Measurements from ENCODE around the gene SMG7. TPM values are rescaled to one million over a fixed set of nuclear protein-coding genes. Genes with fewer than 3 reads are reported as not detected.

SMG7 gene
- total RNA-seq, 1 donor from 2014 or later, result 41.4 TPM

DNA sequence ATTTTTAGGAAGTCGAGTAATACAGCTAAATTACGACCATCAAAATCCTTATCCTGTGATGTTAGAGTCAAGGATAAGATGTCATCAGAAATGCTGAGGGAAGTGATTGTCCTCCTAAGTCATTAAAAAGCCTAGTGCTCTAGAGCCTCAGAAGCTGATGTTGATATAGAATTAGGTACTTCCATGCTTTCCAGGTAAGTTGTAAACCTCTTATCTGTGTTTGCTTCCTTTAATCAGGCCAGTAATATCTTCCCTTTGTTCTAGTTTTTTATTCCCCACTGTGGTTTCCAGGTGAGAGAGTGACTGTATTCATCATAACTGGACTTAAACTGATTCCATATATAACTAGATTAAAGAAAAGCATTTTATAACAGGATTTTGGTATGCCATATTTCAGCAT lies 44.4 kb downstream of the SMG7 start:
- peaks cover 20% of the 10 kb centered on the region for H3K4me1 Mint-ChIP-seq (ENCODE audit: unreplicated experiment)
- H3K27ac Mint-ChIP-seq (ENCODE audit: unreplicated experiment), result no peak overlapping the region
- peaks cover 21% of the 10 kb centered on the region for H3K36me3 Mint-ChIP-seq (ENCODE audit: unreplicated experiment)
- H3K4me3 Mint-ChIP-seq (ENCODE audit: unreplicated experiment), result no peak overlapping the region
- DNase-seq (ENCODE audit: extremely low spot score, unreplicated experiment), result no peak
- TF ChIP-seq CTCF (IDR thresholded peaks at IDR 0.05), result no peak
- H3K27me3 Mint-ChIP-seq (ENCODE audit: unreplicated experiment), result no peaks in the 10 kb centered on the region
- no peaks in the 10 kb centered on the region for H3K9me3 Mint-ChIP-seq (ENCODE audit: unreplicated experiment)

DNA sequence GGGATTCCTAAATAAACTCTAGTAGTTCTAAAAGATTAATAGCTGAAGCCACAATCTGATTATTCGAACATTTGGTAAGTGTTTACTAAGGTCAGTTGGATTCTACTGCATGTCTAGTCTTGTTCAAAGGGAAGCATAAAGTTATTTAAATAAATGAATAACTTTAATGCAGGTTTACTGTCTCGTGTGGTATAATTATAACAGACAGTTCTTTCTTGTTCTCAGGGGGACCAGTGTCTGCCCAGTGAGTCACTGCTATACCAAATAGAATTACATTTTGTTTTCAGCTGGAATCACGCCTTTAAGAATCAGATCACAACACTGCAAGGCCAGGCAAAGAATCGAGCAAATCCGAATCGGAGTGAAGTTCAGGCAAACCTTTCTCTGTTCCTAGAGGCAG lies 45.1 kb downstream of the SMG7 start:
- Mint-ChIP-seq H3K4me3 (ENCODE audit: unreplicated experiment) (no peak overlapping the region), H3K36me3 (ENCODE audit: unreplicated experiment) (peaks cover 24% of the 10 kb centered on the region), H3K9me3 (ENCODE audit: unreplicated experiment) (no peaks in the 10 kb centered on the region), H3K27ac (ENCODE audit: unreplicated experiment) (no peak overlapping the region), H3K27me3 (ENCODE audit: unreplicated experiment) (no peaks in the 10 kb centered on the region), H3K4me1 (ENCODE audit: unreplicated experiment) (peaks cover 20% of the 10 kb centered on the region)
- TF ChIP-seq CTCF (IDR thresholded peaks at IDR 0.05), result no peak
- DNase-seq (ENCODE audit: extremely low spot score, unreplicated experiment), result no peak

GRCh38 chr1:183520379-183520778 lies 48.1 kb downstream of the SMG7 start:
- H3K9me3 Mint-ChIP-seq (ENCODE audit: unreplicated experiment), result no peaks in the 10 kb centered on the region
- H3K4me1 Mint-ChIP-seq (ENCODE audit: unreplicated experiment), result peaks cover 6% of the 10 kb centered on the region
- H3K36me3 Mint-ChIP-seq (ENCODE audit: unreplicated experiment), result peaks cover 32% of the 10 kb centered on the region
- DNase-seq (ENCODE audit: extremely low spot score, unreplicated experiment), result no peak
- H3K27me3 Mint-ChIP-seq (ENCODE audit: unreplicated experiment), result no peaks in the 10 kb centered on the region
- TF ChIP-seq CTCF (IDR thresholded peaks at IDR 0.05), result no peak
- H3K4me3 Mint-ChIP-seq (ENCODE audit: unreplicated experiment), result no peak overlapping the region
- no peak overlapping the region for H3K27ac Mint-ChIP-seq (ENCODE audit: unreplicated experiment)

DNA sequence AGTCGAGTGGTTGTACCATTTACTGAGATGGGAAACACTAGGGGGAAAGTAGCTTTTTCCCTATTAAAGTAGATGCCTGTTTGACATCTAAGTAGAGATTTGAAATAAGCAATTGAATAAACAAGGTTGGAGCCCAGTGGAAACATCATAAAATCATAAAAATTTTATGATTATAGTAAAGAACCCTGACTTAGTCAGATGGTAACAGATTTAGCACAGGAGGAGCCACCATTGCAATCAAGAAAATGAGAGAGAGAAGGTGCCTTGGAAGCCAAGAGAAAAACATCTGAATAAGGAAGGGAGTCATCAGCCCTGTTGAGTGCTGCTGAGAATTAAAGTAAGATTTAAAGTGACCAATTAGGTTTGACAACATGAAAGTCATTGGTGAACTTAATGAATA lies 49.8 kb downstream of the SMG7 start:
- Mint-ChIP-seq H3K9me3 (ENCODE audit: unreplicated experiment) (no peaks in the 10 kb centered on the region), H3K36me3 (ENCODE audit: unreplicated experiment) (peaks cover 38% of the 10 kb centered on the region), H3K27me3 (ENCODE audit: unreplicated experiment) (no peaks in the 10 kb centered on the region), H3K27ac (ENCODE audit: unreplicated experiment) (no peak overlapping the region), H3K4me3 (ENCODE audit: unreplicated experiment) (no peak overlapping the region), H3K4me1 (ENCODE audit: unreplicated experiment) (no peaks in the 10 kb centered on the region)
- no peak for TF ChIP-seq CTCF (IDR thresholded peaks at IDR 0.05)
- DNase-seq (ENCODE audit: extremely low spot score, unreplicated experiment), result no peak

- no peaks in the 10 kb centered on the region for H3K9me3 Mint-ChIP-seq (ENCODE audit: unreplicated experiment)
- H3K36me3 Mint-ChIP-seq (ENCODE audit: unreplicated experiment), result peaks cover 32% of the 10 kb centered on the region
- no peaks in the 10 kb centered on the region for H3K4me1 Mint-ChIP-seq (ENCODE audit: unreplicated experiment)
- H3K27ac Mint-ChIP-seq (ENCODE audit: unreplicated experiment), result no peak overlapping the region
- no peaks in the 10 kb centered on the region for H3K27me3 Mint-ChIP-seq (ENCODE audit: unreplicated experiment)
- TF ChIP-seq CTCF (IDR thresholded peaks at IDR 0.05), result no peak
- no peak overlapping the region for H3K4me3 Mint-ChIP-seq (ENCODE audit: unreplicated experiment)
- DNase-seq (ENCODE audit: extremely low spot score, unreplicated experiment), result no peak
Measured at GRCh38 chr1:183528577-183528976, 56.3 kb downstream of the SMG7 start.

Measured in osteocyte (in vitro differentiated cells).